ENCODE data around the gene PAX2.

The PAX2 gene

DNA sequence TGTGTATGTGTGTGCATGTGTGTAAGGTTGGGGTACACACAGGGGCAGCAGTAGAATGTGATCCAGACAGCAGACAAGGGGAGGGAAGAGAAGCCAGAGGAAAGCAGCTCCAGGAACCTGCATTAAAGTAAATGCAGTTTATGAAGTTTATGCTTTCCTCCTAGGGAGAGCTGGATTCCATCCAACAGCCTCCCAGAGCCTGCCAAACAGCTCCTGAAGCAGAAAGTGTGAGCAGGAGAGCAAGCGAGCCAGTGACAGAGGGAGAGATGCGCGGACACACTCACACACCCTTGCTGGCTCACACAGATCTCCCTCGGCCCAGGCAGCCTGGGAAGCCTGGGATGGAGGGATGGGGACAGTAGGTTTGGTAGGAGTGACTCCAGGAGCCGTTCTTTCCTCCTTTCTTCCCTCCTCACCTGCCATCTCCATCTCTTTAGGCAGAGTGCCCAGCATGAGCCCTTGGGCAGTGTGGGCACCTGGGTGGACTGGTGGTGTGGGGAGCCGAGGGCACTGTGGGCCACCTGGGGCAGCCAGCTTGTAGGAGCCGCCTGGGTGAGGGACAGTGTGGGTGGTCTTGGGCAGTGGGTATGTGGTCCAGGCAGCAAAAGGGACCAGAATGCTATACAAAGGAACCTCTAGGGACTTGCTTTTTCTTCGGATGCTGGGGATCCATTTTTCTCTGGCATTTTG is 46.1 kb downstream of the PAX2 start:
- TF ChIP-seq, protein P1, sequence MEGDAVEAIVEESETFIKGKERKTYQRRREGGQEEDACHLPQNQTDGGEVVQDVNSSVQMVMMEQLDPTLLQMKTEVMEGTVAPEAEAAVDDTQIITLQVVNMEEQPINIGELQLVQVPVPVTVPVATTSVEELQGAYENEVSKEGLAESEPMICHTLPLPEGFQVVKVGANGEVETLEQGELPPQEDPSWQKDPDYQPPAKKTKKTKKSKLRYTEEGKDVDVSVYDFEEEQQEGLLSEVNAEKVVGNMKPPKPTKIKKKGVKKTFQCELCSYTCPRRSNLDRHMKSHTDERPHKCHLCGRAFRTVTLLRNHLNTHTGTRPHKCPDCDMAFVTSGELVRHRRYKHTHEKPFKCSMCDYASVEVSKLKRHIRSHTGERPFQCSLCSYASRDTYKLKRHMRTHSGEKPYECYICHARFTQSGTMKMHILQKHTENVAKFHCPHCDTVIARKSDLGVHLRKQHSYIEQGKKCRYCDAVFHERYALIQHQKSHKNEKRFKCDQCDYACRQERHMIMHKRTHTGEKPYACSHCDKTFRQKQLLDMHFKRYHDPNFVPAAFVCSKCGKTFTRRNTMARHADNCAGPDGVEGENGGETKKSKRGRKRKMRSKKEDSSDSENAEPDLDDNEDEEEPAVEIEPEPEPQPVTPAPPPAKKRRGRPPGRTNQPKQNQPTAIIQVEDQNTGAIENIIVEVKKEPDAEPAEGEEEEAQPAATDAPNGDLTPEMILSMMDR (IDR thresholded peaks at IDR 0.05; ENCODE audit: control insufficient read depth, extremely low read depth, insufficient read depth), result no peak
- H3K4me3 ChIP-seq (ENCODE audit: low read depth, low read length), result no peak overlapping the region
- DNase-seq (ENCODE audit: low read depth), result peak; percentile 30

DNA sequence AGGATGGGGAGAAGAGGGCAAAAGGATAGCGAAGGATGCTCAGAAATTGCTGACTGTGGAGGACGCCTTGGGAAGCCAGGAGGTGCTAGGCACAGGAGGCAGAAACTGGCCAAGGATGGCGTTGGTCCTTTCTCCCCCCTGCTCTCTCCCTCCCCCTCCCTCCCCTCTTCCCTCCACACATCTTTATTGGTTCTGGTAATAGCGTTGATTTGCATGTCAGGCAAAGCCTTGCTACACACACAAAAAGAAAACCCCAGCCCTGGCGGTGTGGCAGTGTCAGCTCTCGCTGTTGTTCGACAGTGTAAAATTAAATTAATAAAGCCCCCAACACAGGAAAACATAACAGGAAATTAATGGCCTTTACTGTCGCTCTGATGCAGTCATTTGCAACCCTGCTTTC is 47.2 kb downstream of the PAX2 start:
- TF ChIP-seq, protein P1 (IDR thresholded peaks at IDR 0.05; ENCODE audit: control insufficient read depth, extremely low read depth, insufficient read depth), result no peak
- DNase-seq (ENCODE audit: low read depth), result no peak
- no peak overlapping the region for H3K4me3 ChIP-seq (ENCODE audit: low read depth, low read length)

DNA sequence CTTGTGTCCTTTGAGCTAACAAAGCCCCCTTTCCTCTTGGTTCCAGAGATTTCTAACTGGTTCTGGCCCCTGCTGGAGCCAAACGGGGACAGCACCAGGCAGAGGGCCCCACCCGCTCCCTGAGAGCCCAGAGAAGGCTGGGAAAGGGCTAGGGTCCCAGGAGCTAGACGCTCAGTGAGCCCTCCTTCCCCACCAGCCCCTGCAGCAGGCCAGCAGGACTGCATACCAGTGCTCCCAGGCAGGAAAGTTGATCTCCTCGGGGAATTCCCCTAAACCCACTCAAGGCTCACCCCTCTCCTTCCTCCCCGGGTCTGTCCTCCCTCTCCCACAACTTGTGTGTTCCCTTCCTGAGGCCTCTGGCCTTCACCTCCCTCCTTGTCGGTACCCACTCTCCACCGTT is 47.7 kb downstream of the PAX2 start:
- no peak overlapping the region for H3K4me3 ChIP-seq (ENCODE audit: low read depth, low read length)
- TF ChIP-seq, protein P1 (IDR thresholded peaks at IDR 0.05; ENCODE audit: control insufficient read depth, extremely low read depth, insufficient read depth), result no peak
- DNase-seq (ENCODE audit: low read depth), result no peak

DNA sequence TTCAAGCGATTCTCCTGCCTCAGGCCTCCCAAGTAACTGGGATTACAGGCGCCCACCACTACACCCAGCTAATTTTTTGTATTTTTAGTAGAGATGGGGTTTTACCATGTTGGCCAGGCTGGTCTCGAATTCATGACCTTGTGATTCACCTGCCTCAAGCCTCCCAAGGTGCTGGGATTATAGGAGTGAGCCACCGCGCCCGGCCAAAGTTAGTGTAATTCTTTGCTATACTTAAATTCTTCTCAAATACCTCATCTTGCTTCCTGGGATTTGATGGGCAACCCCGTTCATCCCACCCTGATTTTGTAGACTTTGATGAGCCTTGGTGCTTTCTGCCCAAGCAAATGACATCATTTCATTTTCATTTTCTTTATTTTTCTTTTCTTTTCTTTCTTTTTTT is 54.5 kb downstream of the PAX2 start:
- DNase-seq (ENCODE audit: low read depth), result no peak
- no peak overlapping the region for H3K4me3 ChIP-seq (ENCODE audit: low read depth, low read length)
- TF ChIP-seq, protein P1 (IDR thresholded peaks at IDR 0.05; ENCODE audit: control insufficient read depth, extremely low read depth, insufficient read depth), result no peak

DNA sequence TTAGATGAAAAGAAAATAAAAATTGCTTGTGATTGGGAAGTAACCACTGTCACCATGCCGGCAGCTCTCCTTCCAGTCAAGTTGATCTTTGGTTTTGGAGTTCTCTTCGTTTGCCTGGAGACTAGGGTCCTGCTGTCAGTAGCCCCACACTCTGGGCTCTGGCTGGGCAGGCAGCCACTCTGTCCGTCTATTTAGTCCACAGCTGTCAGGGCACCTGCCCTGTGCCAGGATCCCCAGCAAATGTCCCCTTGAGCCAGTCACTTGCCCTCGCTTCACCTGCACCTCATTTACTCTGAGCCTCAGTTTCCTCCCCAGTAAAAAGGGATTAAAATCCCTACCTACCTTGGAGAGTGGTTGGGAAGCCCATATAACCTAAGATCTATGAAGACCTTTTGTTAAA is 55.5 kb downstream of the PAX2 start:
- H3K4me3 ChIP-seq (ENCODE audit: low read depth, low read length), result no peak overlapping the region
- TF ChIP-seq, protein P1 (IDR thresholded peaks at IDR 0.05; ENCODE audit: control insufficient read depth, extremely low read depth, insufficient read depth), result no peak
- DNase-seq (ENCODE audit: low read depth), result no peak

DNA sequence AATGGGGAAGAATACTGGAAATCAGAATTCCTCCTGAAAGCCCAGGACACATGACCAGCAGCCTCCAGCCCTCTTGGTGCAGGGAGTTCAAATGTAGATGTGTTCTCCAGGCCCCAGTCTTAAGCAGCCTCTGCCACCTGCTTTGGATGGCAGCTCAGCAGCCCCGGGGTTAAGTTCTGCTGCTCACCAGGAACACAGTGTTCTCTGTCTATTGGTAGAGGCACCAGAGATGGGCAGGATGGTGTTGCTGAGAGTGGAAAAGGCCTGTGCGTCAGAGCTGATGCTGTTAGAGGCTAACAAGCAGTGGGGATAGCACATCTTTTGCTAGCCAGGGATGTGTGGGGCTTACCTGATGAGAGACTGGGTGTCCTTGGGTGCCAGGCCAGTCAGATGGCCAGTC is 56.8 kb downstream of the PAX2 start:
- DNase-seq (ENCODE audit: low read depth), result no peak
- H3K4me3 ChIP-seq (ENCODE audit: low read depth, low read length), result no peak overlapping the region
- TF ChIP-seq, protein P1 (IDR thresholded peaks at IDR 0.05; ENCODE audit: control insufficient read depth, extremely low read depth, insufficient read depth), result no peak

DNA sequence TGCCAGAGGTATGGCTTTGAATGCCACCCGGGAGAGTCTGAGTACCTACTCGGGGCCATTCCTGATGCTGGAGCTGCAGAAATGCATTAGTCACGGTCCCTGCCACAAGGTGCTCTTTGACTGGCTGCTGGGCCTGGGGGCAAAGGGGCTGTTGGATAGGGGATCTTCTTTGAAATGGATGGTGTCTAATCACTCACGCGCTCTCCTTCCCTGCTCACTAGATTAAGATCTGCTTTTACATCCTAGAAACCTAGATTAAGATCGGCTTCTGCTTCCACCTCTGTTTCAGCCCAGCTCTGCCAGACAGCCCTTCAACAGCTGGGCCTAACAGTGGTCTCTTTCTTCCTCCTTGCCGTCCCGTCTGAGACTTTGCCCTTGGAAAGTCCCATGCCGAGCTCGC is 57.2 kb downstream of the PAX2 start:
- DNase-seq (ENCODE audit: low read depth), result no peak
- H3K4me3 ChIP-seq (ENCODE audit: low read depth, low read length), result no peak overlapping the region
- TF ChIP-seq, protein P1 (IDR thresholded peaks at IDR 0.05; ENCODE audit: control insufficient read depth, extremely low read depth, insufficient read depth), result no peak
